MM.1S (cell line): ENCODE results near the gene RGL4.

Experiments used
- EZH2 ChIP-seq: fragments of 300-600 bp; sonication (generic); optimal IDR thresholded peaks from 2 replicates; pipeline ENCODE3; 2017; ENCODE audit warnings: low read depth, mild to moderate bottlenecking, antibody characterized with exemption, low read length, mixed read lengths
- TF ChIP-seq, protein P1 (sequence below): fragments of 300-600 bp; sonication (generic); IDR thresholded peaks from 2 replicates; pipeline ENCODE4 v1.5.1; 2016; ENCODE audit warnings: antibody characterized with exemption, low read length, mixed read lengths

- TF ChIP-seq EZH2 = no peak
- TF ChIP-seq, protein P1, sequence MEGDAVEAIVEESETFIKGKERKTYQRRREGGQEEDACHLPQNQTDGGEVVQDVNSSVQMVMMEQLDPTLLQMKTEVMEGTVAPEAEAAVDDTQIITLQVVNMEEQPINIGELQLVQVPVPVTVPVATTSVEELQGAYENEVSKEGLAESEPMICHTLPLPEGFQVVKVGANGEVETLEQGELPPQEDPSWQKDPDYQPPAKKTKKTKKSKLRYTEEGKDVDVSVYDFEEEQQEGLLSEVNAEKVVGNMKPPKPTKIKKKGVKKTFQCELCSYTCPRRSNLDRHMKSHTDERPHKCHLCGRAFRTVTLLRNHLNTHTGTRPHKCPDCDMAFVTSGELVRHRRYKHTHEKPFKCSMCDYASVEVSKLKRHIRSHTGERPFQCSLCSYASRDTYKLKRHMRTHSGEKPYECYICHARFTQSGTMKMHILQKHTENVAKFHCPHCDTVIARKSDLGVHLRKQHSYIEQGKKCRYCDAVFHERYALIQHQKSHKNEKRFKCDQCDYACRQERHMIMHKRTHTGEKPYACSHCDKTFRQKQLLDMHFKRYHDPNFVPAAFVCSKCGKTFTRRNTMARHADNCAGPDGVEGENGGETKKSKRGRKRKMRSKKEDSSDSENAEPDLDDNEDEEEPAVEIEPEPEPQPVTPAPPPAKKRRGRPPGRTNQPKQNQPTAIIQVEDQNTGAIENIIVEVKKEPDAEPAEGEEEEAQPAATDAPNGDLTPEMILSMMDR = no peak
These were observed 4.3 kb downstream of the RGL4 start for GRCh38 chr22:23695141-23695540.
